Mucosa of stomach (tissue), 1 donor: ENCODE measurements around the gene STXBP2.

Source experiments
- H3K27me3 ChIP-seq: one replicate; pipeline ENCODE4 v1.7.0; 2013; ENCODE audit warnings: mild to moderate bottlenecking, low read length; ENCODE audit not compliant: control insufficient read depth, insufficient read depth
- H3K36me3 ChIP-seq: one replicate; pipeline ENCODE4 v1.7.0; 2013; ENCODE audit warnings: low read length; ENCODE audit not compliant: control insufficient read depth, insufficient read depth
- H3K4me1 ChIP-seq: one replicate; pipeline ENCODE4 v1.7.0; 2013; ENCODE audit warnings: mild to moderate bottlenecking, low read length; ENCODE audit not compliant: control insufficient read depth, insufficient read depth
- H3K4me3 ChIP-seq: one replicate; pipeline ENCODE4 v1.7.0; 2013; ENCODE audit warnings: low read length
- H3K9ac ChIP-seq: one replicate; pipeline ENCODE4 v1.7.0; 2013; ENCODE audit warnings: mild to moderate bottlenecking, low read length, moderate library complexity
- H3K9me3 ChIP-seq: one replicate; pipeline ENCODE4 v1.7.0; 2013; ENCODE audit warnings: mild to moderate bottlenecking, low read length, moderate library complexity; ENCODE audit not compliant: control insufficient read depth
- donor health status: Pancreatic carcinoma.

The STXBP2 gene

GRCh38 chr19:7636691-7637373 lies at the start of gene STXBP2:
TSS of gene STXBP2 (plus strand) at chr19:7637110. CDS start at chr19:7637150, 40 bp downstream.
- H3K27me3 ChIP-seq: no peaks in the 10 kb centered on the region
- peak within 1 kb of the TSS; percentile 88 for H3K4me3 ChIP-seq
- H3K4me1 ChIP-seq: peaks cover 8% of the 10 kb centered on the region
- no peaks in the 10 kb centered on the region for H3K9me3 ChIP-seq
- peak within 1 kb of the TSS; percentile 93 for H3K9ac ChIP-seq
- H3K36me3 ChIP-seq: peaks cover 11% of the 10 kb centered on the region

- Histone ChIP-seq H3K9me3 (no peaks in the 10 kb centered on the region), H3K4me3 (no peak overlapping the region), H3K27me3 (no peaks in the 10 kb centered on the region), H3K4me1 (peaks cover 10% of the 10 kb centered on the region), H3K9ac (no peak overlapping the region), H3K36me3 (no peaks in the 10 kb centered on the region)
Measured at GRCh38 chr19:7589822-7590221, 47.1 kb upstream of the STXBP2 start.

GRCh38 chr19:7590256-7590655 lies 46.7 kb upstream of the STXBP2 start:
- Histone ChIP-seq H3K9ac (no peak overlapping the region), H3K36me3 (no peaks in the 10 kb centered on the region), H3K27me3 (no peaks in the 10 kb centered on the region), H3K9me3 (no peaks in the 10 kb centered on the region), H3K4me1 (peaks cover 10% of the 10 kb centered on the region), H3K4me3 (no peak overlapping the region)

GRCh38 chr19:7595466-7596133 lies 41.3 kb upstream of the STXBP2 start, which contains the start of gene CAMSAP3:
TSS of gene CAMSAP3 (plus strand) at chr19:7595863. CDS start at chr19:7596003, 140 bp downstream.
- Histone ChIP-seq H3K9me3 (no peaks in the 10 kb centered on the region), H3K27me3 (peaks cover 10% of the 10 kb centered on the region), H3K36me3 (no peaks in the 10 kb centered on the region), H3K9ac (peak within 1 kb of the TSS; percentile 71), H3K4me1 (peaks cover 22% of the 10 kb centered on the region), H3K4me3 (peak within 1 kb of the TSS; percentile 32)

- Histone ChIP-seq H3K9ac (peak overlapping the region; percentile 71), H3K27me3 (peaks cover 10% of the 10 kb centered on the region), H3K4me3 (peak overlapping the region; percentile 32), H3K36me3 (no peaks in the 10 kb centered on the region), H3K4me1 (peaks cover 19% of the 10 kb centered on the region), H3K9me3 (no peaks in the 10 kb centered on the region)
Measured at GRCh38 chr19:7596211-7596937, 40.5 kb upstream of the STXBP2 start.

- peaks cover 28% of the 10 kb centered on the region for H3K4me1 ChIP-seq
- H3K4me3 ChIP-seq: no peak overlapping the region
- H3K27me3 ChIP-seq: peaks cover 10% of the 10 kb centered on the region
- H3K9me3 ChIP-seq: no peaks in the 10 kb centered on the region
- H3K36me3 ChIP-seq: no peaks in the 10 kb centered on the region
- H3K9ac ChIP-seq: no peak overlapping the region
Measured at GRCh38 chr19:7597689-7598088, 39.2 kb upstream of the STXBP2 start.

- H3K4me3 ChIP-seq: no peak overlapping the region
- no peaks in the 10 kb centered on the region for H3K36me3 ChIP-seq
- peaks cover 10% of the 10 kb centered on the region for H3K27me3 ChIP-seq
- H3K4me1 ChIP-seq: peaks cover 32% of the 10 kb centered on the region
- no peak overlapping the region for H3K9ac ChIP-seq
- H3K9me3 ChIP-seq: no peaks in the 10 kb centered on the region
Measured at GRCh38 chr19:7598180-7598579, 38.7 kb upstream of the STXBP2 start.

GRCh38 chr19:7600721-7601120 lies 36.2 kb upstream of the STXBP2 start:
- no peaks in the 10 kb centered on the region for H3K36me3 ChIP-seq
- H3K27me3 ChIP-seq: peaks cover 10% of the 10 kb centered on the region
- peaks cover 47% of the 10 kb centered on the region for H3K4me1 ChIP-seq
- H3K4me3 ChIP-seq: no peak overlapping the region
- H3K9me3 ChIP-seq: no peaks in the 10 kb centered on the region
- no peak overlapping the region for H3K9ac ChIP-seq

- Histone ChIP-seq H3K4me3 (no peak overlapping the region), H3K27me3 (no peaks in the 10 kb centered on the region), H3K4me1 (peaks cover 40% of the 10 kb centered on the region), H3K9ac (peak overlapping the region; percentile 39), H3K9me3 (no peaks in the 10 kb centered on the region), H3K36me3 (no peaks in the 10 kb centered on the region)
Measured at GRCh38 chr19:7602240-7602934, 34.5 kb upstream of the STXBP2 start.

GRCh38 chr19:7602935-7603497 lies 33.9 kb upstream of the STXBP2 start:
- Histone ChIP-seq H3K4me1 (peaks cover 34% of the 10 kb centered on the region), H3K27me3 (no peaks in the 10 kb centered on the region), H3K36me3 (no peaks in the 10 kb centered on the region), H3K9ac (no peak overlapping the region), H3K9me3 (no peaks in the 10 kb centered on the region), H3K4me3 (no peak overlapping the region)

- Histone ChIP-seq H3K9me3 (no peaks in the 10 kb centered on the region), H3K4me3 (no peak overlapping the region), H3K4me1 (peaks cover 28% of the 10 kb centered on the region), H3K27me3 (no peaks in the 10 kb centered on the region), H3K36me3 (no peaks in the 10 kb centered on the region), H3K9ac (no peak overlapping the region)
Measured at GRCh38 chr19:7603919-7604318, 33.0 kb upstream of the STXBP2 start.
